GM19025 (cell line): Measurements from ENCODE around the gene B4GAT1.

ENCODE experiments used
- ATAC-seq: cut with Tn5 transposase; IDR thresholded peaks from one replicate; pipeline ENCODE4 v1.9.1; 2021; ENCODE audit warnings: mild to moderate bottlenecking, low read depth, moderate library complexity; ENCODE audit not compliant: unreplicated experiment

B4GAT1 gene

GRCh38 chr11:66338276-66339161 is 8.9 kb downstream of the B4GAT1 start:
- ATAC-seq, result no peak

- ATAC-seq, result no peak
These were observed 10.1 kb downstream of the B4GAT1 start for GRCh38 chr11:66337103-66337899.

GRCh38 chr11:66336234-66337102 is 11.0 kb downstream of the B4GAT1 start, which contains the start of gene RIN1:
Gene RIN1, minus strand, starts transcription at chr11:66336434. Its CDS starts 32 bp downstream, at chr11:66336402.
- peak; percentile 84 for ATAC-seq

- ATAC-seq, result no peak
These were observed 11.7 kb downstream of the B4GAT1 start for GRCh38 chr11:66335531-66336233.

GRCh38 chr11:66334605-66335442 is 12.6 kb downstream of the B4GAT1 start:
- no peak for ATAC-seq

- ATAC-seq, result no peak
These were observed 13.4 kb downstream of the B4GAT1 start for GRCh38 chr11:66333896-66334604.

- no peak for ATAC-seq
These were observed 14.1 kb downstream of the B4GAT1 start for GRCh38 chr11:66333220-66333877.

- no peak for ATAC-seq
These were observed 14.8 kb downstream of the B4GAT1 start for GRCh38 chr11:66332371-66333219.

GRCh38 chr11:66331542-66332370 is 15.7 kb downstream of the B4GAT1 start:
- no peak for ATAC-seq

GRCh38 chr11:66330931-66331330 is 16.5 kb downstream of the B4GAT1 start:
- no peak for ATAC-seq

GRCh38 chr11:66329165-66329673 is 18.2 kb downstream of the B4GAT1 start:
- no peak for ATAC-seq

- no peak for ATAC-seq
These were observed 18.9 kb downstream of the B4GAT1 start for GRCh38 chr11:66328302-66329144.

- ATAC-seq, result no peak
These were observed 19.5 kb downstream of the B4GAT1 start for GRCh38 chr11:66328031-66328301.

- no peak for ATAC-seq
These were observed 20.0 kb downstream of the B4GAT1 start for GRCh38 chr11:66327171-66328030.
